NCI-H2171 (cell line): ENCODE results near the gene PLSCR5.

Experiments used
- DNase-seq: peaks from one replicate; lab custom pipeline; 2025; lab: John Stamatoyannopoulos, UW

PLSCR5 gene

GRCh38 chr3:146544002-146544928, 60.9 kb downstream of the PLSCR5 start, which contains the start of gene PLSCR1:
Gene PLSCR1, minus strand, starts transcription at chr3:146544607. Its CDS starts 8,055 bp downstream, at chr3:146536552.
- peak; percentile 2 for DNase-seq

GRCh38 chr3:146543461-146544001, 61.6 kb downstream of the PLSCR5 start:
- no peak for DNase-seq

GRCh38 chr3:146542978-146543377, 62.2 kb downstream of the PLSCR5 start:
- DNase-seq, result no peak

- DNase-seq, result no peak
These were observed 63.0 kb downstream of the PLSCR5 start for GRCh38 chr3:146542179-146542578.

- DNase-seq, result no peak
These were observed 64.2 kb downstream of the PLSCR5 start for GRCh38 chr3:146540978-146541377.

- DNase-seq, result no peak
These were observed 64.9 kb downstream of the PLSCR5 start for GRCh38 chr3:146540236-146540635.

GRCh38 chr3:146539315-146539714, 65.8 kb downstream of the PLSCR5 start:
- DNase-seq, result no peak

- no peak for DNase-seq
These were observed 67.5 kb downstream of the PLSCR5 start for GRCh38 chr3:146537603-146538002.

- no peak for DNase-seq
These were observed 68.5 kb downstream of the PLSCR5 start for GRCh38 chr3:146536681-146537080.
